Heart left ventricle (tissue), 16 donors: ENCODE measurements around the gene RNU5D-1. TPM values are rescaled to one million over a fixed set of nuclear protein-coding genes. Genes with fewer than 3 reads are reported as not detected.

Experiments used
- ATAC-seq, 4 donors: fragments of 200-7000 bp; cut with Tn5 transposase; one replicate each; pipeline ENCODE4 v1.9.1; 2020 to 2022; ENCODE audit warnings: moderate library complexity in 4 of 4, mild to moderate bottlenecking in 3 of 4, moderate number of reproducible peaks in 1 of 4
- DNase-seq, 5 donors: peaks; one replicate each; pipeline ENCODE4 v3.0.0-alpha.2; 2020
- H3K27ac ChIP-seq, 12 donors: fragments of 200-600 bp; sonication (generic) in 4 of 12; one replicate each; pipeline versions ENCODE4 v1.5.0 to v1.8.0; 2016 to 2022; ENCODE audit warnings: mild to moderate bottlenecking in 2 of 12
- H3K27me3 ChIP-seq, 9 donors: fragments of 200-600 bp; sonication (generic) in 2 of 9; one replicate each; pipeline versions ENCODE4 v1.5.1 to v1.8.0; 2016 to 2022; ENCODE audit warnings: mild to moderate bottlenecking in 3 of 9
- H3K36me3 ChIP-seq, 9 donors: fragments of 200-600 bp; sonication (generic) in 2 of 9; one replicate each; pipeline versions ENCODE4 v1.5.0 to v1.8.0; 2018 to 2022; ENCODE audit warnings: mild to moderate bottlenecking in 2 of 9
- H3K4me1 ChIP-seq, 12 donors: fragments of 200-600 bp; sonication (generic) in 4 of 12; one replicate each; pipeline versions ENCODE4 v1.5.0 to v1.8.0; 2016 to 2022; ENCODE audit warnings: mild to moderate bottlenecking in 3 of 12
- H3K4me3 ChIP-seq, 12 donors: fragments of 200-600 bp; sonication (generic) in 4 of 12; one replicate each; pipeline versions ENCODE4 v1.5.0 to v1.8.0; 2017 to 2022; ENCODE audit warnings: mild to moderate bottlenecking in 9 of 12, moderate library complexity in 4 of 12
- H3K9me3 ChIP-seq, 12 donors: fragments of 200-600 bp; sonication (generic) in 4 of 12; one replicate each; pipeline versions ENCODE4 v1.5.0 to v1.8.0; 2016 to 2022; ENCODE audit warnings: mild to moderate bottlenecking in 1 of 12
- CTCF ChIP-seq, 12 donors: fragments of 200-600 bp; sonication (generic) in 4 of 12; IDR thresholded peaks; one replicate each; pipeline versions ENCODE4 v1.5.0 to v1.8.0; 2018 to 2022; ENCODE audit warnings: antibody characterized with exemption in 12 of 12, mild to moderate bottlenecking in 5 of 12
- POLR2A ChIP-seq, 2 donors: fragments of 450-650 bp; IDR thresholded peaks; one replicate each; pipeline ENCODE4 v1.6.1; 2017; ENCODE audit warnings: antibody characterized with exemption in 2 of 2, mild to moderate bottlenecking in 2 of 2, moderate library complexity in 2 of 2
- WGBS, 4 donors: extraction: QIAGEN DNeasy Blood & Tissue Kit in 2 of 4; methylation state at CpG; one replicate each; pipeline versions ENCODE4 v1.1.5 to v1.1.7; 2013 to 2018; 5-methylcytosine and 5-hydroxymethylcytosine counted together
- intact Hi-C, 10 donors: fragments of 100-400 bp; cut with DNase I; formaldehyde crosslinking; loops; one replicate each; pipeline versions ENCODE4 v1.11.1 to v1.14.2; 2022
- polyA plus RNA-seq, 2 donors: library from polyadenylated mRNA; stranded (reverse); fragments of 200-250 nt; gene quantifications; one replicate each; pipeline ENCODE4 v1.2.3, GENCODE V29; 2013
- total RNA-seq, 9 donors: library from RNA; depleted of rRNA in 2 of 9; stranded (reverse); fragments of >200 nt in 2 of 9; fragmentation: NEBNext Ultra II Directional in 3 of 9; extraction: Animal tissue kit (Norgen Biotek cat#: 25700) in 3 of 9; gene quantifications; one replicate each; pipeline versions ENCODE4 v1.1.0 to v1.2.4, GENCODE V29; 2016 to 2023
- donor health status: ischemic (EF 13 %, LVEDD 7.1; RV severe dilation, severe dysfunction).
- donor health status: healthy with polysubstance abuse.
- donor health status: DM: no; HTN: yes; CAD: no.
- donor health status: DM: no; HTN: no; CAD: no.
- donor health status: ischemic (EF 25% LVEDD 6.9; RV normal size, moderate dysfunction).
- donor health status: ischemic (EF 25% LVEDD 5.7; RV mildly dilated, moderate dysfunction).
- donor health status: healthy.
- donor health status: DM: yes; HTN: yes; CAD: no.
- donor health status: ischemic (EF 35%, LVEDD 5.7; RV mildly dilated, moderate dysfunction).
- donor health status: nonischemic (EF 11% LVEDD 7.7; RV severe dilation, severe dysfunction).
- donor health status: DM: yes; HTN: yes; CAD: no.
- donor health status: PGD.
- donor health status: ischemic (EF 29% LVEDD 5.4; RV normal size, mild dysfunction).
- donor health status: nonischemic (EF 23%, LVEDD 6.1; RV moderate dilation, normal function).

The RNU5D-1 gene
- total and polyA plus RNA-seq, 11 donors: not detected

- peaks cover 0 to 47% (median 0%) of the 10 kb centered on the region in 12 donors for H3K4me1 ChIP-seq
- H3K9me3 ChIP-seq: no peaks in the 10 kb centered on the region
- intact Hi-C loops: no loop called here
- no peaks in the 10 kb centered on the region for H3K36me3 ChIP-seq
- peaks cover 0 to 20% (median 0%) of the 10 kb centered on the region in 9 donors for H3K27me3 ChIP-seq
- WGBS, 4 donors: 38 to 55% (median 41%) methylated on average over 14 of the region's 14 CpGs
- no peak for TF ChIP-seq POLR2A (IDR thresholded peaks at IDR 0.05)
- TF ChIP-seq CTCF (IDR thresholded peaks at IDR 0.05): no peak
- ATAC-seq (peak; percentile 44 to 82 (median 74)), DNase-seq (no peak)
- H3K4me3 ChIP-seq: peak overlapping the region in 1 of 12 donors; percentile 32
- H3K27ac ChIP-seq: peak overlapping the region in 1 of 12 donors; percentile 90
Measured at GRCh38 chr1:44721485-44722361, 9.2 kb downstream of the RNU5D-1 start.

- WGBS, 4 donors: 72 to 91% (median 78%) methylated on average over 4 of the region's 4 CpGs
- no peak for TF ChIP-seq CTCF (IDR thresholded peaks at IDR 0.05)
- no peak for TF ChIP-seq POLR2A (IDR thresholded peaks at IDR 0.05)
- Histone ChIP-seq H3K27ac (no peak overlapping the region), H3K36me3 (no peaks in the 10 kb centered on the region), H3K4me1 (peaks cover 0 to 51% (median 0%) of the 10 kb centered on the region in 12 donors), H3K9me3 (no peaks in the 10 kb centered on the region), H3K4me3 (no peak overlapping the region), H3K27me3 (peaks cover 0 to 16% (median 0%) of the 10 kb centered on the region in 9 donors)
- no peak for ATAC-seq
- DNase-seq: no peak
- intact Hi-C loops: no loop called here
Measured at GRCh38 chr1:44720281-44720680, 10.7 kb downstream of the RNU5D-1 start.

- WGBS, 4 donors: 57 to 67% (median 61%) methylated on average over 5 of the region's 5 CpGs
- no peaks in the 10 kb centered on the region for H3K36me3 ChIP-seq
- H3K9me3 ChIP-seq: no peaks in the 10 kb centered on the region
- intact Hi-C loops: no loop called here
- ATAC-seq: no peak
- no peak for DNase-seq
- H3K27ac ChIP-seq: no peak overlapping the region
- H3K4me3 ChIP-seq: no peak overlapping the region
- H3K4me1 ChIP-seq: peaks cover 0 to 54% (median 0%) of the 10 kb centered on the region in 12 donors
- no peak for TF ChIP-seq CTCF (IDR thresholded peaks at IDR 0.05)
- H3K27me3 ChIP-seq: peaks cover 0 to 7% (median 0%) of the 10 kb centered on the region in 9 donors
Measured at GRCh38 chr1:44719318-44719717, 11.7 kb downstream of the RNU5D-1 start.

- WGBS, 4 donors: 71 to 85% (median 83%) methylated on average over 6 of the region's 6 CpGs
Measured at GRCh38 chr1:44718091-44718490, 12.9 kb downstream of the RNU5D-1 start.

More at GRCh38 chr1:44718091-44718490, 12.9 kb downstream of the RNU5D-1 start:
- no peak for TF ChIP-seq CTCF (IDR thresholded peaks at IDR 0.05)
- TF ChIP-seq POLR2A (IDR thresholded peaks at IDR 0.05): no peak
- Histone ChIP-seq H3K36me3 (no peaks in the 10 kb centered on the region), H3K4me1 (peaks cover 0 to 42% (median 0%) of the 10 kb centered on the region in 12 donors), H3K27ac (no peak overlapping the region), H3K27me3 (no peaks in the 10 kb centered on the region), H3K4me3 (no peak overlapping the region), H3K9me3 (no peaks in the 10 kb centered on the region)
- ATAC-seq: no peak
- intact Hi-C loops: no loop called here
- no peak for DNase-seq
